Measurements from ENCODE around the gene AOC1. TPM values are rescaled to one million over a fixed set of nuclear protein-coding genes. Genes with fewer than 3 reads are reported as not detected.

AOC1 gene
- total and polyA plus RNA-seq, 12 donors: 0.04 to 1.2 (median 0.32) TPM; not detected in 3

DNA sequence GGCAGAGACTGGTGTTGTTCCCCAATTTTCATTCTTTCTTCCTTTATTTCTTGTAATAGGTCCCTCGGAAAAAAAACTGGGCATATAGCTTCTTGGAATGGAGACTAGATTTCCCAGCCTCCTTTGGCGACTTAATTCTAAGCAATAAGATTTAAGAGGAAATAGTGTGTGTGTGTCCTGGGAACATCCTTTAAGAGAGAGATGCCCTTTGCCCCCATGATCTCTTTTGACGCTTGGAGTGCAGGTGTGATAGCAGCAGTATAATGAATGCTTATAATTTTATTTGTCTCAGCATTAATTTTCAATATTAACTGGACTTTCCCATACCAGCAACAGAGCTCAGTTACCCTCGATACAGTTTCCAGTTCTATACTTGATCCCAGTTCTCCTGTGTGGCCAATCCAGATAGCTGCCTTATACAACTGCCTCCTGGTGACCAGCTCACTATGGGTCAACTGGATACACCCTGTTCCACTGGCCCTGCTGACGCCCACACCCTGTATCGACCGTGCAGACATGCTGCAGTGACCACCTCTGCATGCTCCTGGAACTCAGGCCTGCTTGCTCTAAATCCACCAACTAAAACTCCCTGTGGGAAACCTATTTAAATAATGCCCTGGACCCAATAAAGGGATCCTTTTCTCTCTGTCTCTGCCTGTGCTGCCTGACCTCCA, 37.9 kb upstream of the AOC1 start:
- no peak for ATAC-seq
- no peaks in the 10 kb centered on the region for H3K27me3 ChIP-seq
- no peaks in the 10 kb centered on the region for H3K4me1 ChIP-seq
- no peak overlapping the region for H3K4me3 ChIP-seq
- no peak overlapping the region for H3K27ac ChIP-seq
- peaks cover 0 to 23% (median 9%) of the 10 kb centered on the region in 11 donors for H3K9me3 ChIP-seq
- TF ChIP-seq, protein P1, sequence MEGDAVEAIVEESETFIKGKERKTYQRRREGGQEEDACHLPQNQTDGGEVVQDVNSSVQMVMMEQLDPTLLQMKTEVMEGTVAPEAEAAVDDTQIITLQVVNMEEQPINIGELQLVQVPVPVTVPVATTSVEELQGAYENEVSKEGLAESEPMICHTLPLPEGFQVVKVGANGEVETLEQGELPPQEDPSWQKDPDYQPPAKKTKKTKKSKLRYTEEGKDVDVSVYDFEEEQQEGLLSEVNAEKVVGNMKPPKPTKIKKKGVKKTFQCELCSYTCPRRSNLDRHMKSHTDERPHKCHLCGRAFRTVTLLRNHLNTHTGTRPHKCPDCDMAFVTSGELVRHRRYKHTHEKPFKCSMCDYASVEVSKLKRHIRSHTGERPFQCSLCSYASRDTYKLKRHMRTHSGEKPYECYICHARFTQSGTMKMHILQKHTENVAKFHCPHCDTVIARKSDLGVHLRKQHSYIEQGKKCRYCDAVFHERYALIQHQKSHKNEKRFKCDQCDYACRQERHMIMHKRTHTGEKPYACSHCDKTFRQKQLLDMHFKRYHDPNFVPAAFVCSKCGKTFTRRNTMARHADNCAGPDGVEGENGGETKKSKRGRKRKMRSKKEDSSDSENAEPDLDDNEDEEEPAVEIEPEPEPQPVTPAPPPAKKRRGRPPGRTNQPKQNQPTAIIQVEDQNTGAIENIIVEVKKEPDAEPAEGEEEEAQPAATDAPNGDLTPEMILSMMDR (IDR thresholded peaks at IDR 0.05): no peak
- no peaks in the 10 kb centered on the region for H3K36me3 ChIP-seq
- intact Hi-C loops (cut with DNase I): no loop called here
- DNase-seq: no peak
- 72 to 88% methylated on average over 7 of the region's 7 CpGs for WGBS, 2 donors

DNA sequence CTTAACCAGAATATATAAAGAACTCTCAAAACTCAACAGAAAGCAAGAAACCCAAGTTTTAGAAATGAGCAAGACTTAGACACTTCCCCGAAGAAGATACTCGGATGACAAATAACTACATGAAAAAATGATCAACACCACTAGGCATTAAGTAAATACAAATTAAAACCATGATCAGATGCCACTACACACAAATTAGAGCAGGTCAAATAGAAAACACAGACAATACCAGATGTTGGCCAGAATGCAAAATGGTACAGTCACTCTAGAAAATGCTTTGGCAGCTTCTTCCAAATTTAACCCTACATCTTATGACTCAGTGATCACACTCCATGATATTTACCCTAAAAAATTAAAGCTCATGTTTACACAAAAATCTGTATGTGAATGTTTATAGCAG, 33.3 kb upstream of the AOC1 start:
- WGBS, 2 donors: 96% methylated on average over 2 of the region's 2 CpGs
- H3K4me1 ChIP-seq: peaks cover 0 to 22% (median 10%) of the 10 kb centered on the region in 9 donors
- peaks cover 0 to 30% (median 9%) of the 10 kb centered on the region in 11 donors for H3K9me3 ChIP-seq
- ATAC-seq (no peak), DNase-seq (no peak)
- H3K4me3 ChIP-seq: no peak overlapping the region
- no peaks in the 10 kb centered on the region for H3K36me3 ChIP-seq
- TF ChIP-seq, protein P1 (IDR thresholded peaks at IDR 0.05): no peak
- H3K27ac ChIP-seq: no peak overlapping the region
- intact Hi-C loops (cut with DNase I): no loop called here
- no peaks in the 10 kb centered on the region for H3K27me3 ChIP-seq

DNA sequence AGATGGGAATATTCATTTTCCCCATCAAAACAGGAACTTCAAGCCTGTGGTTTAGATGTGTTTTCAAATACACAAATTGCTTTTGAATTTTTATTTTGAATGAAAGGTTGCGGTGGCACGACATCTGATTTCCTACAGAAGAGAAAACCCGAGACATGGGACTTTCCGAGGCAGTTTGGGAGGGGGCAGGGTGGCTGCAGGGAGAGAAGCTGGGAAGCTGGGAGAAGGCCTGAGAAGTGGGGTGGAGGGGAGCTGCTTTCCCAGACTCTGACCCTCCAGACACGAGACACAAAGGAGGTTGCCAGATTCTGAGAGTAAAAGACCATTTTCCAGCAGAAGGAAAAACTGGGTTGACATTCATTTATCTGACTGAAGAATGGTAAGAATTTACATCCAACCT, 32.2 kb upstream of the AOC1 start:
- WGBS, 2 donors: 40 to 41% methylated on average over 5 of the region's 5 CpGs
- H3K27me3 ChIP-seq: no peaks in the 10 kb centered on the region
- no peak overlapping the region for H3K4me3 ChIP-seq
- H3K4me1 ChIP-seq: peaks cover 0 to 25% (median 10%) of the 10 kb centered on the region in 9 donors
- TF ChIP-seq, protein P1 (IDR thresholded peaks at IDR 0.05): no peak
- ATAC-seq (no peak), DNase-seq (no peak)
- H3K36me3 ChIP-seq: no peaks in the 10 kb centered on the region
- intact Hi-C loops (cut with DNase I): loop anchor here in 2 of 10 donors (5.0 kb wide), 2 partner anchors 38 to 43 kb away; no protein-coding TSS in a partner anchor
- peak overlapping the region in 5 of 10 donors; percentile 3 to 49 (median 13) for H3K27ac ChIP-seq
- peaks cover 0 to 28% (median 9%) of the 10 kb centered on the region in 11 donors for H3K9me3 ChIP-seq

DNA sequence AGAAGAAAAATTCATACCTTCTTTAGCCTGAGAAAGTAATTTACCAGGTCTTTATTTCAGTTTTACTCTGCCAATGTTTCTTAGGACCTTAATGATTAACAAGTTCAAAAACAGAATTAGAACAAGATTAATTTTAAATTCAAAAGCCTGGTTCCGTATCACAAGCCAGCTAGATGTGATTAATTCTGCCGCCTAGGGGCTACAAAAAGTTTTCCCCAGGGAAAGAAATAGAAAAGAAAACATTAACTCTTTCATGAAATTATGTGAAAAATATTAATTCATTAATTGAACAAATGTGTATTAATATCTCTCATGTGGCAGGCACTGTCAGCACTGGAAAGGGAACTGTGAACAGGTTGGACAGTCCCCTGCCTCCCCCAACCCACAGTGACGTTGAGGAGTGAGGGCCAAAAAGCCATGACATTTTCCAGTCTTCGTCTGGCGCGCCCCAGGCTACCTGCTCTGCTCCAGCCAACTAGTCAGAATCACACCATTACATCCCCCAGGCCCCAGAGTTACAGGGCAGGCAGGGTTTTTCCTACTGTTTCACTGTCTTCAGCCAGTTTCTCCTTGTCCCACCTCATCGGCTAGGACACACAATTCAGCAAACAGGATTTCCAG, 31.6 kb upstream of the AOC1 start:
- intact Hi-C loops (cut with DNase I): loop anchor here in 2 of 10 donors (5.0 kb wide), 2 partner anchors 38 to 43 kb away; no protein-coding TSS in a partner anchor
- ATAC-seq (peak in 1 of 8 donors; percentile 30), DNase-seq (no peak)
- Histone ChIP-seq H3K4me1 (peaks cover 0 to 29% (median 10%) of the 10 kb centered on the region in 9 donors), H3K36me3 (no peaks in the 10 kb centered on the region), H3K9me3 (peaks cover 0 to 23% (median 7%) of the 10 kb centered on the region in 11 donors), H3K27ac (peak overlapping the region in 7 of 10 donors; percentile 1 to 49 (median 13)), H3K4me3 (no peak overlapping the region), H3K27me3 (no peaks in the 10 kb centered on the region)
- 43 to 63% methylated on average over 7 of the region's 7 CpGs for WGBS, 2 donors
- TF ChIP-seq, protein P1 (IDR thresholded peaks at IDR 0.05): peak in 3 of 9 donors; percentile 19 to 38 (median 24)

Data from heart right ventricle (tissue), 16 donors.